HG02759 (cell line): ENCODE data around the gene ADK.
"Not testable (repeated sequence)": the region's sequence is repeated elsewhere in the genome, so short reads cannot be mapped to it uniquely, and the experiment has no call there.

Experiments used
- ATAC-seq: cut with Tn5 transposase; IDR thresholded peaks from one replicate; pipeline ENCODE4 v1.9.1; 2021; ENCODE audit warnings: mild to moderate bottlenecking, moderate library complexity; ENCODE audit not compliant: unreplicated experiment

ADK gene

DNA sequence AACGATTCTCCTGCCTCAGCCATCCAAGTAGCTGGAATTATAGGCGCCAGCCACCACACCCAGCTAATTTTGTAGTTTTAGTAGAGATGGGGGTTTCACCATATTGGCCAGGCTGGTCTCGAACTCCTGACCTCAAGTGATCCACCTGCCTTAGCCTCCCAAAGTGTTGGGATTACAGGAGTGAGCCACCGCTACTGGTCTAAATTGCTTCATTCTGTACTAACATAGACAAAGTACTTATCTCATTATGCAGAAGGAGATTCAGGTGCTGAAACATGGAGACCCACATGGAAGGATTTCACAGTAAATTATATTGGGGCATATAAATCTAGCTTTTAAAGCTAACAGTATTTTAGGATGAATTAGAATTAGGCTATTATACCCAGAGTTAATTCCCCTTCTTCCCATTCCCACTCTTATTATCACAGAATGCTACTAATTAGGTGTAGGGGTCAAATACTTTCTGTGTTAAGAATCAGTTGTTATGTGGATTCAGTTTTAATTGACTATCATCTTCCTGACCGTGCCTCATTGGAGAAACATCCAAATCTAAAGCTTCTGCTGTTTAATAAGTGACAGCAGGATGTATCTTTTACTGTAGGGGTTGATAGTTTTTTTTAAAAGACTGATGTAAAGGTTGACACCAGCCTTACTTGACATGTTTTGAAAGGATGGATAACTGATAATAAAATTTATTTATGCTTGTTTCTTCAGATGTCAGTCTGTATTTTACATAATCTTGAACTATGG is 27.2 kb downstream of the ADK start:
- ATAC-seq = no peak

DNA sequence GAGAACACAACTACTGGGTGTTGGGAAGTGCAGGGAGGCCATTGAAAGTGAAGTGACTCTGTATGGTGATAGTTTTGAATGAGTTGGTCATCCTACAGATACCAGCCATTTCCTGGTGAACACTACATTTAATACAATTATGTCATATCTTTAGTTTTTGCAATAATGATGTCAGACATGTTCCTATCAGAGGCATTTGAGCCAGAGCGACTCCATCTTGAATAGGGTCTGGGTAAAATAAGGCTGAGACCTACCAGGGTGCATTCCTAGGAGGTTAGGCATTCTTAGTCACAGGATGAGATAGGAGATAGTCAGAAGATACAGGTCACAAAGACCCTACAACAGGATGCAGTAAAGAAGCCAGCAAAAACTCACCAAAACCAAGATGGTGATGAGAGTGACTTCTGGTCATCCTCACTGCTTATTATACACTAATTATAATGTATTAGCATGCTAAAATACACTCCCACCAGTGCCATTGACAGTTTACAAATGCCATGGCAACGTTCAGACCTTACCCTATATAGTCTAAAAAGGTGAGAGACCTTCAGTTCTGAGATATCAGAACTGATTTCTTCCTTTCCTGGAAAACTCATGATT is 28.2 kb downstream of the ADK start:
- ATAC-seq = no peak

DNA sequence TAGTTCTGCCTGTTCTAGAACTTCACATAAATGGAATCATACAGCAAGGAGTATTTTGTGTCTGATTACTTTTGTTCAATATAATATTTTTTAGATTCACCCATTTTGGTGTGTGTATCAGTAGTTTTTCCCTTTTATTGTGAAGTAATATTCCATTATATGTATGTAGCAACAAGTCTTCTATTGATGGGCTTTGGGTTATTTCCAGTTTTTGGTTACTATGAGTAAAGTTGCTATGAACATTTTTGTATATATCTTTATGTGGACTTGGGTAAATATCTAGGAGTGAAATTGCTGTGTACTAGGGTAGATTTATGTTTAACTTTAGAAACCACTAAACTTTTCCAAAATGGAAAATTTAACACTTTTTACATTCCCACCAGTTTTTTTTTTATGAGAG is 35.7 kb downstream of the ADK start:
- no peak for ATAC-seq

DNA sequence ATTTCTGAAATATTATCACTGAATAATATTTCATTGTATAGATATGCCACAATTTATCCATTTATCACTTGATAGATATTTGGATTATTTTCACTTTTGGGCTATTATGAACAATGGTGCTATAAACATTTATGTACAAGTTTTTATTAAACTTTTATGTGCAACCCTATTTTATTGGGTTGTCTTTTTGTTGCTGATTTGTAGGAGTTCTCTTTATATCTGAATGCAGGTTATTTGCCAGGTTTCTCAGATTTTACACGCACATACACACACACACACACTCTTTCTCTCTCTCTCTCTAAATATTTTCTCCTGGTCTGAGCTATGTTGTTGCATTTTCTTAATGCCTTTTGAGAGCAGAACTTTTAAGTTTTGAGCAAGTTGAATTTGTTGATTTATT is 36.2 kb downstream of the ADK start:
- ATAC-seq = no peak

DNA sequence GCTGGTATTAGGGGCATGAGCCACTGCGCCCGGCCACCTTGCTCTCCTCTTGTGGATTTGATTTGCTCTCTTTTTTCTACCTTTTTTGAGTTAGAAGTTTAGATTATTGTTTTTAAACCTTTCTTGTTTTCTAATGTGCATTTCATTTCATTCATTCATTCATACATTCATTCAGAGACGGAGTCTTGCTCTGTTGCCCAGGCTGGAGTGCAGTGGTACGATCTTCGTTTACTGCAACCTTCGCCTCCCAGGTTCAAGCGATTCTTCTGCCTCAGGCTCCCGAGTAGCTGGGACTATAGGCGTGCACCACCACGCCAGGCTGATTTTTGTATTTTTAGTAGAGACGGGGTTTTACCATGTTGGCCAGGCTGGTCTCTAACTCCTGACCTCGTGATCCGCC is 37.6 kb downstream of the ADK start:
- ATAC-seq = not testable (repeated sequence)

DNA sequence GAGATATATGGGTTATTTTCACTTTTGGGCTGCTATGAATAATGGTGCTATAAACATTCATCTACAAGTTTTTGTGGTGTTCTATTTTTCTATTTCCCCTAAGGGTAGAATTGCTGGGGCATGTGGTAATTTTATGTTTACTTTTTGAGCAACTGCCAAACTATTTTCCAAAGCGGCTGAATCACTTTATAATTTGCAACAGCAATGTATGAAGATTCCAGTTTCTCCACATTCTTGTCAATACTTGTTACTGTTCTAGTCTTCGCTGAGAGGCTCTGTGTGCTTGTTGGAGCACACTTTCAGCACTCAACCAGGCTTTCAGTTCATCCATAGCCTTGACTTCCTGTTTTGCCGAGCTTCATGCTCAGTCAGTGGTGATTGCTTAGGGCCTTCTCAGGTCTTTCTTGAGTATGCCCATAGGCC is 39.0 kb downstream of the ADK start:
- peak; percentile 71 for ATAC-seq

DNA sequence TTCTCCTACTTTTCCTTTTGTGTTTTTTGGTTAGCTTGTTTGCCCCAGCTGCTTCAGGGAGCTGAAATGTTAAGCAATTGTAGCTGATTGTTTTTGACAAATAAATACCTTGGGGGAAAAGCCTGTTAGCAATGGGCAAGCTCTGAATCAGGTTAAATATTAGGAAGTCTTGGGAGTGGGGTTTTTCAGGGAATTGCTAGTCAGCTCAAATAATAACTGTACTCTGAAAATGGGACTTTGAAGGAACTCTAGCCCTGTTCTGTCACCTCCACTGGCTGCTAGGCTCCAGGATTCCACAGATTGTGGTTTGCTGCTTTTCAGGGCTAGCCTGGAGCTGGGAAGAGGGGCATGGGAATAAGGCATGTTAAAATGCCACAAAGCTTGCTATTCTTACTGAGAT is 39.5 kb downstream of the ADK start:
- ATAC-seq = no peak

DNA sequence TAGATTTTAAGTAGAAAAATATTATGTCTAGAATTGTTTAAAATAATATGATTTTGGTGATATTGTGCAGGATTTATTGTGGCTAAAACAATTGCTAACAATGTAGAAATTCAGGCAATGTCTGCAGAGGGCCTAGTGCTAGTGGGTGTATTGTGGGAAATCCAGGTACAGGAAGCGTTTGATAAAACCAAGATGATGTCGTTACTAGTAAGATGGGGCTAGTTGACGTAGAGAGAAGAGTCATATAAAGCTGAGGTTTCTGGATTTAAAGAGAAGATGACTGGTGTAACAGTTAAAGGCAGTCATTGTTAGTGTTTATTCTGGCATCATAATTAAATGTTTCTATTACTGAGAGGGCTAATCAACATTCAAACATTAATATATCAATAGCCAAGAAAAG is 43.5 kb downstream of the ADK start:
- ATAC-seq = no peak

DNA sequence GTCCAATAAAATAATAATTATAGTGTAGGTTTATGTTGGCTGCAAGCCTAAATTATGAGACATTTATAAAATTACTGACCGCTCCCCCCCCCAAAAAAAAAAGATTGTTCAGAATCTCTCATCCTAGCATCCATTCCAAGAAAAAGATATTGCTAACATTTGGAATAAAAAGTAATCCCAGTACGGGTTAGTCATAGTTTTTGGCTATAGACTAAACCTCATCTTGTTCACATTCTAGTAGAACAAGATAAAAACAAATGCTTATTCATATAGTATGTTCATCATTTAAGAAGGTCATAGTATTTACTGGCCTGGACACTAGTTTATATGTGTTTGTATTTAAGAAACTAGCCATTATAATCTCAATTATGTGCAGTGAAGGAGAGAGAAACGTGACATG is 44.0 kb downstream of the ADK start:
- ATAC-seq = no peak

DNA sequence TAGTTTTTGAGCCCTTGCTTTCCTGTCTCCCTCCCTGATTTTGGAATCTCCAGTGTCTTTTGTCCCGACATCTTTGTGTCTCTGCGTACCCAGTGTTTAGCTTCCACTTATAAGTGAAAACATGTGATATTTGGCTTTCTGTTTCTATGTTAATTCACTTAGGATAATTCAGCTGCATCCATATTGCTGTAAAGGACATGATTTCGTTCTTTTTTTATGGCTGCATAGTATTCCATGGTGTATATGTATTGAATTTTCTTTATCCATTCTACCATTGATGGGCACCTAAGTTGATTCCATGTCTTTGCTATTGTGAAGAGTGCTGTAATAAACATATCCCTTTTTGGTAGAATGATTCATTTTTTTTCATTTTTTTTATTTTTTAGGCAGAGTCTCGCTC is 48.3 kb downstream of the ADK start:
- no peak for ATAC-seq

DNA sequence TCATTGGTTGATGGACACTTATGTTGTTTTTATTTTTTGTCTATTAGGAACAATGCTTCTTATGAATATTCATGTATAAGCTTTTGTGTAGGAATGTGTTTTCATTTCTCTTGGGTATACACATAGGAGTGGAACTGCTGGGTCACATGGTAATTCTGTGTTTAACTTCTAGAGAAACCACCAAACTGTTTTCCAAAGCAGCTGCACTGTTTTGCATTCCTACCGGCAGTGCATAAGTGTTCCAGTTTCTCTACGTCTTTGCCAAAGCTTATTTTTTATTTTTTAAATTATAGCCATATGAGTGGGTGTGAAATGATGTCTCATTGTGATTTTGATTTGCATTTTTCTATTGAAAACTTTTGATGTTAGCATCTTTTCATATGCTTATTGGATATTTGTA is 51.3 kb downstream of the ADK start:
- no peak for ATAC-seq

DNA sequence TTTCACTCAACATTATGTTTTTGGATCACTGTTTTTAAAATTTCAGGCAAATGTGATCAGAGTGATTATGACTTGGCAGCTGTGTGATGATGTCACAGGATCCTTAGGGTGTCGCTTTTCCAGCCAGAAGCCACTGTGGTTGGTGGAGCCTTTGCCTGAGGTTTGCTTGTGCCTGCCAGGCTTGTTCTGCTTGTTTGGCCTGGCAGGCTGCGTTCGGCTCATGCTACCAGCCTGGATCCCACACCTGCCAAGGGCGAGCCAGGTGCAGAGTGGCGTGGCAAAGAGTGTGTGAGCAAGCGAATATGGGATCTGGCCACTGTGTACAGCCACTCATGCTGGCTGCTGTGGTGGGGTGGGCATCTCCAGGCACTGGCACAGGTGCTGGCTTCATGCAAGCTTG is 55.7 kb downstream of the ADK start:
- ATAC-seq = no peak

DNA sequence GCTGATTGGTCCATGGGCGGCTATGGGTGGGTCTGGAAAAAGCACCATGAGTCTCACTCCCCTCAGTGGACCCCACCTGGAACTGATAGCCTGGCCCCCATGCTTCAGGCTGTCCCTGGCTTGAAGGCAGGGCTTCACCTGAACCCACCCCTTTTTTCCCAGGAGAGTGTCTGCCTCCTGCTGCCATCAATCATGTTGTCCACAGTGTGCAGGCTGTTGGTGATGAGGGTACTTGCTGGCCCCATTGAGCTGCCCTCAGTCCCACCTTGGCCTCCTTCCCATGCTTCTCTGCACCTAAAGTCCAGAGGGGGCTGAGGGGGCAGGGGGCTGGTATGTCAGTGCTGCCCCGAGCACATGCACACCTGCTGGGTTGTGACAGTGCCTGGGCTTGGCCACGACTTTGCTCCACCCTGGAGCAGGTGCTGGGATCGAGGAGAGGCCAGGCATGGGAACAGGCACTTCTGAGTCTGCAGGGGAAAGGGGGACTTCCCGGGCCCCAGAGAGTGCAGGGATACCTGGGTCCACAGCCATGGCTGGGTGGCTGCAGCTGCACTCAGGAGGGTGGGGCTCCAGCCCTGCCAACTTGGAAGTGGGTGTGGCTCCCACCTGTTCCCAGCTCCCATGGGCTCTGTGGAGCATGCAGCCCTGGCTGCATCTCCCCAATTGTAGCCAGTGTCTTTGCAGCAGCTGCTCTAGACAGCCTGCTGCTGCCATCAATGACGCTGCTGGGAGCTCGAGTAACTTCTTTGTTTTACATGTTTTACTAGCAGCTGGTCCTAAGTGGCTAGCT is 56.9 kb downstream of the ADK start:
- ATAC-seq = no peak

DNA sequence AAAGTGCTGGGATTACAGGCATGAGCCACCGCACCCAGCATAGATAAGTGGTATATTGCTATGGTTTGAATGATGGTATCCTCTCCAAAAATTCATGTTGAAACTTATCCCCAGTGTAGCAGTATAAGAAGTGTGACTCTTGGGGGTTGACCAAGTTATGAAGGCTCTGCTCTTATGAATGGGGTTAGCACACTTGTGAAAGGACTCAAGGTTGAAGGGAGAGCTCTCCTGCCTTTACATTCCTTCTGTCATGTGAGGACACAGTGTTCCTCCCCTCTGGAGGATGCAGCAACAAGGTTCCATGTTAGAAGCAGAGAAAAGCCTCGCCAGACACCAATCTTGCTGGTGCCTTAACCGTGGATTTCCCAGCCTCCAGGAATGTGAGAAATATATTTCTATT is 58.0 kb downstream of the ADK start:
- no peak for ATAC-seq

DNA sequence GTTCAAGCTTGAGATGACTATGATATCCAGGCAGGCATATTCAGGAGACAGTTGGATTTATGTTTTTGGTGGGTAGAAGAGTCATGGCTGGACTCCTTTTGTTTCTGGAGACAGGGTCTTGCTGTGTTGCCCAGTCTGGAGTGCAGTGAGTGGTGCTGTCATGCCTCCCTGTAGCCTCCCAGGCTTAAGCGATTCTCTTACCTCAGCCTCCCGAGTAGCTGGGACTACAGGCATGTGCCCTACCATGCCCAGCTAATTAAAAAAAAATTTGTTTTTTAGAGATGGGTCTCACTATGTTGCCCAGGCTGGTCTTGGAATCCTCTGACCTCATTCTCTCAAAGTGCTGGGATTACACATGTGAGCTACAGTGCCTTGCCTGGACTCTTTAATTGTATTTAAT is 62.0 kb downstream of the ADK start:
- ATAC-seq = no peak

DNA sequence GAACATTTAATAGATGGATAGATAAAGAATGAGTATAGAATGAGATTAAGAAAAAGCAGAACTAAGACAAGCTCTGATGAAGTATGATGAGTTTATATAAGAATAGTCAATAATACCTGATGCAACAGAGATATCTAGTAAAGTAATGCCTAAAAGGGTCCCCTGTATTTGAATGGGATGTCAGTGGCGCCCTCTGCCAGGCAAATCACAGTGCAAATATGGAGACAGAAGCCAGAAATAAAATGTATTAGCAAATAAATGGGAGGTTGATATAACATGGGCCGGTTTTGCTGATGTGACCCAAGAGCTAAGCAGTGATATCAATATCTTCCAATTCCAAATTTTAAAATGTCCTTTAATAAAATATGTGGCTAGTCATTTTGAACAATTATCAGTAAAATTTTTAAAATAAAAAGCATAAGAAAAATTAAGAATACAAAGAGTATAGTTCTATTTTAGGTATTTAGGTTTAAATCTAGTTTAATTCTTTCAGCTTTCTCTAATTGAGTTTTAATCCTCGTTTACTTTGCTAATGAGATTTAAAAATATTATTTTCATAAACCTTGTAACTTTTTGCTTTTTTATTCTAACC is 62.6 kb downstream of the ADK start:
- ATAC-seq = no peak

DNA sequence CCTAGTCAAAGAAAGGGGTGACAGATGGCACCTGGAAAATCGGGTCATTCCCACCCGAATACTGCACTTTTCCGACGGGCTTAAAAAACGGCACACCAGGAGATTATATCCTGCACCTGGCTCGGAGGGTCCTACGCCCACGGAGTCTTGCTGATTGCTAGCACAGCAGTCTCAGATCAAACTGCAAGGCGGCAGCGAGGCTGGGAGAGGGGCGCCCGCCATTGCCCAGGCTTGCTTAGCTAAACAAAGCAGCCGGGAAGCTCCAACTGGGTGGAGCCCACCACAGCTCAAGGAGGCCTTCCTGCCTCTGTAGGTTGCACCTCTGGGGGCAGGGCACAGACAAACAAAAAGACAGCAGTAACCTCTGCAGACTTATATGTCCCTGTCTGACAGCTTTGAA is 66.1 kb downstream of the ADK start:
- not testable (repeated sequence) for ATAC-seq

DNA sequence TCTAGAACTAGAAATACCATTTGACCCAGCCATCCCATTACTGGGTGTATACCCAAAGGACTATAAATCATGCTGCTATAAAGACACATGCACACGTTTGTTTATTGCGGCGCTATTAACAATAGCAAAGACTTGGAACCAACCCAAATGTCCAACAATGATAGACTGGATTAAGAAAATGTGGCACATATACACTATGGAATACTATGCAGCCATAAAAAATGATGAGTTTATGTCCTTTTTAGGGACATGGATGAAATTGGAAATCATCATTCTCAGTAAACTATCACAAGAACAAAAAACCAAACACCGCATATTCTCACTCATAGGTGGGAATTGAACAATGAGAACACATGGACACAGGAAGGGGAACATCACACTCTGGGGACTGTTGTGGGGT is 71.4 kb downstream of the ADK start:
- ATAC-seq = not testable (repeated sequence)

DNA sequence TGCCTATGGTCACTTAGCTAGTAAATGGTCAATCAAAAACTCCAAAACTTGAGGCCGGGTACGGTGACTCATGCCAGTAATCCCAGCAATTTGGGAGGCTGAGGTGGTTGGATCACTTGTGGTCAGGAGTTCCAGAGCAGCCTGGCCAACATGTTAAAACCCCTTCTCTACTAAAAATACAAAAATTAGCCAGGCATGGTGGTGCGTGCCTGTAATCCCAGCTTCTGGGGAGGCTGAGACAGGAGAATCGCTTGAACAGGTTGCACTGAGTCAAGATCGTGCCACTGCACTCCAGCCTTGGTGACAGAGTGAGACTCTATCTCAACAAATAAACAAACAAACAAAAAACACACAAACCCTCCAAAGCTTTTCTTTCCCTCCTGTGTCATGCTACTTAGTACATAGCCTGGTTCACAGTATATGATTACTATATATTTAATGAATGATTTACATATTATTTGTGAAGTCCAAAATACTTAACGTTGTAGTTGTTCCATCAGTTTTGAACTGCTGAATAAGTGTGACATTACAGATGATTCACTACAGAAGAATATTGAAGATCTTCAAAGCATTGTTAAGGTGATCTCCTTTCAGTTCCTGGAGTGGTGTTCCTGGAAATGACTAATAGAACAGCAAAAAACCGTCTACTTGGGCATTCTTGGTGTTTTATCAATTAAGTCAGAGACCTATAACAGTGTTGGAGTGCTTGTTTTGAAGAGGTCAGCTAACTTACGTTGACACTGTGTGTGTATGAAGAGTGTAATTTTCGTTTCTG is 72.9 kb downstream of the ADK start:
- ATAC-seq = no peak

DNA sequence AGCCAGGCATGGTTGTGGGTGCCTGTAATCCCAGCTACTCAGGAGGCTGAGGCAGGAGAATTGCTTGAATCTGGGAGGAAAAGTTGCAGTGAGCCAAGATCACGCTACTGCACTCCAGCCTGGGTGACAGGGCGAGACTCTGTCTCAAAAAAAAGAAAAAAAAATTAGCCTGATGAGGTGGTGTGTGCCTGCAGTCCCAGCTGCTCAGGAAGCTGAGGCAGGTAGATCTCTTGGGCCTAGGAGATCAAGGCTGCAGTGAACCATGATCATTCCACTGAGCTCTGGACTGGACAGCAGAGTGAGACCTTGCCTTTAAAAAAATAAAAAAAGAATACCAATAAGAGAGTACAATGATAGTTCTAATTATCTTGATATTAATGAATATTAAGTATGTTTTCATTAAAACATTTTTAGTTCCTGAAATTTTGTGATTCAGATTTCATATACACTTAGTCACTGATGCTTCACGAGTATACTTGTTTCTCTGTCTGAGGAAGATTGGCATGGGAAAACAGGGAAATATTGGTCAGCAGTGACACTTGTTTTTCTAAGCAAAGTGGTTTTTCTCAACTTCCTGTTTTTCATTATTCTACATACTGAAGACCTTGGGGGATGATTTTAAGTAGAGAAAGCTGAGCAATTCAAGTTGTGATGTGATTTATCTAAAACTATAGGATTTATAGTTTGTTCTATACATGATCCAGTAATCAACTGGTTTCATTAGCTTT is 76.8 kb downstream of the ADK start:
- no peak for ATAC-seq
